Ishikawa (cell line): ENCODE results near the gene PDE6A.
A peak's percentile ranks its signal among the peaks of the same experiment; 100 is the strongest.

Source experiments
- CEBPB ChIP-seq: IDR thresholded peaks from 2 replicates; pipeline ENCODE4 v1.6.1; 2012
- CREB1 ChIP-seq: IDR thresholded peaks from 2 replicates; pipeline ENCODE4 v1.6.1; 2012; ENCODE audit warnings: low read depth
- EGR1 ChIP-seq: IDR thresholded peaks from 2 replicates; pipeline ENCODE4 v1.6.1; 2012
- EP300 ChIP-seq: IDR thresholded peaks from 2 replicates; pipeline ENCODE4 v1.6.1; 2012; ENCODE audit warnings: borderline replicate concordance
- FOXM1 ChIP-seq: IDR thresholded peaks from 2 replicates; pipeline ENCODE4 v1.6.1; 2012; ENCODE audit warnings: low read depth, borderline replicate concordance
- NFIC ChIP-seq: IDR thresholded peaks from 2 replicates; pipeline ENCODE4 v1.6.1; 2012
- RAD21 ChIP-seq: IDR thresholded peaks from 2 replicates; pipeline ENCODE4 v1.6.1; 2012; ENCODE audit warnings: low read depth
- TAF1 ChIP-seq: IDR thresholded peaks from 2 replicates; pipeline ENCODE4 v1.6.1; 2012; ENCODE audit warnings: low read depth, mild to moderate bottlenecking
- TCF12 ChIP-seq: IDR thresholded peaks from 2 replicates; pipeline ENCODE4 v1.6.1; 2012; ENCODE audit warnings: low read depth
- TEAD4 ChIP-seq: IDR thresholded peaks from 2 replicates; pipeline ENCODE4 v1.6.1; 2012
- YY1 ChIP-seq: IDR thresholded peaks from 2 replicates; pipeline ENCODE4 v1.6.1; 2012; ENCODE audit warnings: low read depth
- ZBTB7A ChIP-seq: IDR thresholded peaks from 2 replicates; pipeline ENCODE4 v1.6.1; 2012; ENCODE audit warnings: low read depth
- TF ChIP-seq, protein P1 (sequence below): IDR thresholded peaks from 2 replicates; pipeline ENCODE4 v1.6.1; 2012; ENCODE audit warnings: low read depth, mild to moderate bottlenecking
- TF ChIP-seq, protein P2 (sequence below): IDR thresholded peaks from 2 replicates; pipeline ENCODE4 v1.6.1; 2012
- TF ChIP-seq, protein P3 (sequence below): IDR thresholded peaks from 2 replicates; pipeline ENCODE4 v1.6.1; 2012

PDE6A gene

DNA sequence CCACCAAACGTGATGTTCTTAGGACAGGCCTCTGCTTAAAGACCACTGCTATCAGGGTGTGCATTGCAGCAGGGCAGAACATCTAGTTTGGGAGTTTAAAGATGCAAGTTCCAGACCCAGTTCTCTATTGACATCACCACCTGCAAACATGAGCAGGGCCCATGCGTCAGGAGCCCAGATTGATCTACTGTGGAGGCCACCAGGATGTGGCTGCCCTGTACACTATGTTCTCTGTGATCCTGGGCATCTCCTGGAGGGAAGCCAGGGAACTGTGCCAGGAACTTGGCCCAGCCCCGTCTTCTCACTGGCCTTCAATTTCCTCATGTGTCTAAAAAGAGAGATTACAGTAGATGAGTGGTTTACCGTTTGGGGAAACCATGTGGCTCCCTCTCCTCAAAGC lies 87.1 kb downstream of the PDE6A start:
- TF ChIP-seq, protein P1, sequence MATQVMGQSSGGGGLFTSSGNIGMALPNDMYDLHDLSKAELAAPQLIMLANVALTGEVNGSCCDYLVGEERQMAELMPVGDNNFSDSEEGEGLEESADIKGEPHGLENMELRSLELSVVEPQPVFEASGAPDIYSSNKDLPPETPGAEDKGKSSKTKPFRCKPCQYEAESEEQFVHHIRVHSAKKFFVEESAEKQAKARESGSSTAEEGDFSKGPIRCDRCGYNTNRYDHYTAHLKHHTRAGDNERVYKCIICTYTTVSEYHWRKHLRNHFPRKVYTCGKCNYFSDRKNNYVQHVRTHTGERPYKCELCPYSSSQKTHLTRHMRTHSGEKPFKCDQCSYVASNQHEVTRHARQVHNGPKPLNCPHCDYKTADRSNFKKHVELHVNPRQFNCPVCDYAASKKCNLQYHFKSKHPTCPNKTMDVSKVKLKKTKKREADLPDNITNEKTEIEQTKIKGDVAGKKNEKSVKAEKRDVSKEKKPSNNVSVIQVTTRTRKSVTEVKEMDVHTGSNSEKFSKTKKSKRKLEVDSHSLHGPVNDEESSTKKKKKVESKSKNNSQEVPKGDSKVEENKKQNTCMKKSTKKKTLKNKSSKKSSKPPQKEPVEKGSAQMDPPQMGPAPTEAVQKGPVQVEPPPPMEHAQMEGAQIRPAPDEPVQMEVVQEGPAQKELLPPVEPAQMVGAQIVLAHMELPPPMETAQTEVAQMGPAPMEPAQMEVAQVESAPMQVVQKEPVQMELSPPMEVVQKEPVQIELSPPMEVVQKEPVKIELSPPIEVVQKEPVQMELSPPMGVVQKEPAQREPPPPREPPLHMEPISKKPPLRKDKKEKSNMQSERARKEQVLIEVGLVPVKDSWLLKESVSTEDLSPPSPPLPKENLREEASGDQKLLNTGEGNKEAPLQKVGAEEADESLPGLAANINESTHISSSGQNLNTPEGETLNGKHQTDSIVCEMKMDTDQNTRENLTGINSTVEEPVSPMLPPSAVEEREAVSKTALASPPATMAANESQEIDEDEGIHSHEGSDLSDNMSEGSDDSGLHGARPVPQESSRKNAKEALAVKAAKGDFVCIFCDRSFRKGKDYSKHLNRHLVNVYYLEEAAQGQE = no peak
- peak; percentile 89 for TF ChIP-seq NFIC

DNA sequence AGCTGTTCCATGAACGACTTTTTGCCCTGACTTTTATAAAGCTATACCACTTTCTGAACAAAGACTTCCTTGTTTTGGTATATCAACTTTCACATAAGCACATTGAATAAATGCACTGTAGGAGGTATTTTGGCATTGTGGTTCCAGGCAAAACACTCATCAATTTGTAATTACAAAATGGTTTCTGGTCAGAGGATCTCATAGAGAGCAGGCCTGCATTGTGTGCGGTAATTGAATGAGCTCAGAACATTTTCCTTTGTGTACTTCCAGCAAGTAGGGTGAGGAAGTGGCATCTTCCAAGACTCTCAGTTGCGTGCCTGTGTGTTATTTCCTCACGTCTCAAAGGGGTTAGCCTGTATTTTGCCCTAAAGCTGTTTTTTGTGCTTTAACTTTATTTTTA lies 89.2 kb downstream of the PDE6A start:
- TF ChIP-seq NFIC = no peak
- TF ChIP-seq RAD21 = no peak
- TF ChIP-seq ZBTB7A = no peak
- TF ChIP-seq, protein P2, sequence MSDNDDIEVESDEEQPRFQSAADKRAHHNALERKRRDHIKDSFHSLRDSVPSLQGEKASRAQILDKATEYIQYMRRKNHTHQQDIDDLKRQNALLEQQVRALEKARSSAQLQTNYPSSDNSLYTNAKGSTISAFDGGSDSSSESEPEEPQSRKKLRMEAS = no peak
- no peak for TF ChIP-seq TCF12
- TF ChIP-seq, protein P1 = no peak
- TF ChIP-seq, protein P3, sequence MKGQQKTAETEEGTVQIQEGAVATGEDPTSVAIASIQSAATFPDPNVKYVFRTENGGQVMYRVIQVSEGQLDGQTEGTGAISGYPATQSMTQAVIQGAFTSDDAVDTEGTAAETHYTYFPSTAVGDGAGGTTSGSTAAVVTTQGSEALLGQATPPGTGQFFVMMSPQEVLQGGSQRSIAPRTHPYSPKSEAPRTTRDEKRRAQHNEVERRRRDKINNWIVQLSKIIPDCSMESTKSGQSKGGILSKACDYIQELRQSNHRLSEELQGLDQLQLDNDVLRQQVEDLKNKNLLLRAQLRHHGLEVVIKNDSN = no peak
- TF ChIP-seq TAF1 = no peak
- TF ChIP-seq CEBPB = no peak
- TF ChIP-seq TEAD4 = no peak
- no peak for TF ChIP-seq EGR1

DNA sequence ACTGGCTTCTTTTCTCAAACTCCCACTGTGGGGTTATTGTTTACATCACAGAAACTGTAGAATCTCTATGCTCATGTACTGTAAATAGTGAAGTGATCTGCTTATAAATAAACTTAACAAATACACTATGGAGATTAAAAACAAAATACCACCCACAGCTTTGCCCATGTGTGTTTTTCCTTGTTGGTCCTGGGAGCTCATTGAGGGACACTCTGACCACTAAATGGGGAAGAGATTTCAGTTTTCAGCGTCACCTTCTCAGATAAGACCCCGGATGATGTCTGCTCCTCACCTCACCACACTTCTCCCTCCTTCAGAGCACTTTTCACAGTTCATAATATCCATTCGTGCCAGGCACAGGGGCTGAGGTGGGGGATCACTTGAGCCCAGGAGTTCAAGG lies 89.7 kb downstream of the PDE6A start:
- TF ChIP-seq, protein P2 = no peak
- TF ChIP-seq CEBPB = no peak
- no peak for TF ChIP-seq YY1
- TF ChIP-seq ZBTB7A = no peak
- no peak for TF ChIP-seq RAD21
- no peak for TF ChIP-seq EP300
- no peak for TF ChIP-seq TCF12
- TF ChIP-seq, protein P3 = no peak
- TF ChIP-seq, protein P1 = no peak
- no peak for TF ChIP-seq EGR1
- no peak for TF ChIP-seq NFIC
- no peak for TF ChIP-seq TEAD4
- no peak for TF ChIP-seq FOXM1
- no peak for TF ChIP-seq TAF1
- no peak for TF ChIP-seq CREB1

DNA sequence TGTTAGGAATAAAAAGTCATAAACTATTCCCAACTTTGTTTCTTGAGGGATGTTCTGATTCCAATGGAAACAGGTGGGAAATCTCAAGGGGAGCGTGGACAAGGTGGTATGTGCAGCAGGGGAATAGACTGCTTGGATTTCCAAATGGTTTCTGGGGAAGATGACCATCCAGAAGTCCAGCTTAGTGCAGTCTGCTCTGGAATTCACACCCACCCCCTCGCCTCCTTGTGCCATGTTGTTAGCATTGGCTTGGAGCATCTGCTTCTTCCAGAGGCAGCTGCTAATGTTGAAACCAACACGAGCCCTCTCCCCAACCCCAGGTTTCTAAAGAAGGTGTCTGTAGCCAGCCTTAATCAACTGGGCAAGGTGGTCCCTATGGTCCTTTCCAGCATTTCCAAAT lies 90.9 kb downstream of the PDE6A start:
- TF ChIP-seq CEBPB (no peak), TAF1 (no peak), EGR1 (no peak), TCF12 (no peak), TEAD4 (no peak), CREB1 (no peak), EP300 (no peak), ZBTB7A (no peak), YY1 (no peak), FOXM1 (no peak), NFIC (no peak), RAD21 (no peak)
- TF ChIP-seq, protein P3 = no peak
- TF ChIP-seq, protein P1 = no peak
- TF ChIP-seq, protein P2 = no peak
